Esophagus (tissue), 2 donors: ENCODE results near the gene DPH1. TPM values are rescaled to one million over a fixed set of nuclear protein-coding genes. Genes with fewer than 3 reads are reported as not detected.

ENCODE experiments used
- H3K27ac ChIP-seq, 2 donors: one replicate each; pipeline ENCODE4 v1.5.1; 2013; ENCODE audit warnings: low read depth in 2 of 2, mild to moderate bottlenecking in 2 of 2, inconsistent platforms in 1 of 2, low read length in 1 of 2, moderate library complexity in 1 of 2
- H3K27me3 ChIP-seq, 2 donors: one replicate each; pipeline ENCODE4 v1.6.1; 2013; ENCODE audit warnings: low read length in 2 of 2, control low read depth in 1 of 2, mild to moderate bottlenecking in 1 of 2; ENCODE audit not compliant: insufficient read depth in 2 of 2, control insufficient read depth in 1 of 2
- H3K36me3 ChIP-seq, 2 donors: one replicate each; pipeline ENCODE4 v1.6.1; 2013; ENCODE audit warnings: low read length in 1 of 2; ENCODE audit not compliant: control insufficient read depth in 2 of 2, insufficient read depth in 2 of 2
- H3K4me1 ChIP-seq, 2 donors: one replicate each; pipeline ENCODE4 v1.6.1; 2013; ENCODE audit warnings: low read length in 1 of 2; ENCODE audit not compliant: control insufficient read depth in 2 of 2, insufficient read depth in 2 of 2
- H3K4me3 ChIP-seq, 2 donors: one replicate each; pipeline ENCODE4 v1.5.1; 2013; ENCODE audit warnings: low read length in 2 of 2, mild to moderate bottlenecking in 2 of 2, low read depth in 1 of 2, moderate library complexity in 1 of 2
- H3K9me3 ChIP-seq, 2 donors: one replicate each; pipeline ENCODE4 v1.6.1; 2013; ENCODE audit warnings: mild to moderate bottlenecking in 2 of 2, low read depth in 1 of 2, low read length in 1 of 2, moderate library complexity in 1 of 2; ENCODE audit not compliant: control insufficient read depth in 2 of 2, insufficient read depth in 1 of 2
- WGBS, 2 donors: extraction: QIAGEN DNeasy Blood & Tissue Kit; methylation state at CpG; one replicate each; pipeline ENCODE4 v1.1.7; 2013; 5-methylcytosine and 5-hydroxymethylcytosine counted together
- polyA plus RNA-seq, 2 donors: library from polyadenylated mRNA; stranded (reverse); fragments of 200-250 nt; gene quantifications; one replicate each; pipeline ENCODE4 v1.2.3, GENCODE V29; 2013
- donor health status: healthy with polysubstance abuse.
- donor health status: Bipolar disorder and iron deficiency.

DPH1 gene
- polyA plus RNA-seq, 2 donors, result 18.8 to 21.0 TPM

- Histone ChIP-seq H3K4me1 (peaks cover 3 to 5% of the 10 kb centered on the region in 2 donors), H3K27ac (no peak overlapping the region), H3K36me3 (peaks cover 0 to 3% of the 10 kb centered on the region in 2 donors), H3K4me3 (no peak overlapping the region), H3K27me3 (no peaks in the 10 kb centered on the region), H3K9me3 (no peaks in the 10 kb centered on the region)
- WGBS, 2 donors, result 52 to 58% methylated on average over 5 of the region's 5 CpGs
Measured at GRCh38 chr17:2093349-2093748, 63.4 kb downstream of the DPH1 start.

Other genes with a start within 250 kb of the DPH1 start
- 1 to 10 TPM; 2.1 to 4.0 TPM for gene SMYD4, start 200.3 kb upstream of the DPH1 start, polyA plus RNA-seq
- gene RPA1, start 200.1 kb upstream of the DPH1 start, polyA plus RNA-seq, result 10 to 100 TPM in 1 of 2 donors, 1 to 10 TPM in 1; 8.6 to 33.7 TPM
- 1 to 10 TPM in 1 of 2 donors, under 1 TPM in 1; 0.89 to 2.0 TPM for gene RTN4RL1, start 4.8 kb upstream of the DPH1 start, polyA plus RNA-seq
- 10 to 100 TPM; 38.4 to 55.6 TPM for gene OVCA2, start 11.9 kb downstream of the DPH1 start, polyA plus RNA-seq
- gene HIC1, start 24.9 kb downstream of the DPH1 start, polyA plus RNA-seq, result 1 to 10 TPM; 1.4 to 1.6 TPM